ENCODE data around the gene KIF6. TPM values are rescaled to one million over a fixed set of nuclear protein-coding genes. Genes with fewer than 3 reads are reported as not detected.

KIF6 gene
- under 0.01 and 0.21 TPM in 2 replicates for total RNA-seq

GRCh38 chr6:39724787-39725631, at the start of gene KIF6:
TSS of gene KIF6 (minus strand) at chr6:39725408. CDS start at chr6:39725310, 98 bp downstream.

GRCh38 chr6:39322306-39322850, 402.8 kb downstream of the KIF6 start, which contains the start of gene KCNK16:
TSS of gene KCNK16 (minus strand) at chr6:39322702. CDS start at chr6:39322540, 162 bp downstream.

DNA sequence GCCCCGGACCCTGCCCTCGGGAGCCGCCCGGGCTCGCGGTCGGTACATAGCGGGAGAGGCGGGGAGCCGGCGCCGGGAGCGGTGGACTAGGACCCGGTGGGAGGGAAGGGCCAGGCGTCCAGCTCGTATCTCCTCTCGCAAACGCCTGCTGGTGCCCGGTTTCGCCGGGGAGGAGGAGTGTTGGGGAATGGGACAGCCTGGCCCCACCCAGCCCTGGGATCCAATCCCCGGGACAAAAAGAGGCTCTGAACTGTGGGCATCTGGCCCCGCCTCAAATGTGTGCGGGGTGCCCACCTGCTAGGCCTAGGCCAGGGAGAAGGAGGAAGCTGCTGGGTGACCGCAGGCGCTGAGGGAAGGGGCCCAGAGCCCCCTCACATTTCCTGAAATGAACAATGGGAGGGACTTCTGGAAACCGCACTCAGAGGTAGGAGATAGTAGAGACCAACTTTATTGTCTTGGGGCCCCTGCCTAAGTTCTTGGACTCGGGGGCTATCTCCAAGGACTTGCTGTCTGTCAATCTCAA, 410.9 kb downstream of the KIF6 start, which contains the start of gene KCNK17:
Gene KCNK17 (minus strand): TSS at position 147 of the 523 bp plus-strand sequence. CDS start 99 bp downstream, at position 48.

Other genes with a start within 250 kb of the KIF6 start
- 0.07 TPM in 1 of 2 replicates, not detected in the other for gene DAAM2, start 67.0 kb upstream of the KIF6 start, total RNA-seq
- 0.68 and 5.3 TPM in 2 replicates for gene MOCS1, start 209.1 kb upstream of the KIF6 start, total RNA-seq

Data from nasal cavity respiratory epithelium epithelial cell of viscerocranial mucosa (primary cell).